GM12878 (cell line): ENCODE data around the gene DBNL. TPM values are rescaled to one million over a fixed set of nuclear protein-coding genes. Genes with fewer than 3 reads are reported as not detected.
"Not testable (repeated sequence)": the region's sequence is repeated elsewhere in the genome, so short reads cannot be mapped to it uniquely, and the experiment has no call there.

ENCODE experiments used
- ATAC-seq: fragments of 200-7000 bp; cut with Tn5 transposase; 3 replicates; pipeline ENCODE4 v1.9.1; 2020; ENCODE audit warnings: mild to moderate bottlenecking, moderate library complexity
- BruUV-seq: library from RNA; stranded (reverse); fragments of 400-500 nt; replicated peaks from 2 replicates; lab custom pipeline; 2021; lab: Mats Ljungman, UMichigan
- CTCF ChIA-PET: fragments of 300-600 bp; sonication (Branson Sonifier 250); formaldehyde crosslinking; extraction: SDS; loops from one replicate; lab custom pipeline; 2021; ENCODE audit warnings: inconsistent platforms; lab: Yijun Ruan, JAX
- POLR2A ChIA-PET: fragments of 350-600 bp; formaldehyde crosslinking; extraction: SDS; loops from one replicate; lab custom pipeline; 2021; ENCODE audit warnings: inconsistent platforms; lab: Charles Lee
- RAD21 ChIA-PET: fragments of 300-600 bp; sonication (Branson Sonifier 250); formaldehyde crosslinking; loops from one replicate; lab custom pipeline; 2023; ENCODE audit warnings: antibody characterized with exemption; ENCODE audit not compliant: unreplicated experiment; lab: Charles Lee
- SMC1A ChIA-PET: fragments of 300-600 bp; sonication (Branson Sonifier 250); formaldehyde crosslinking; loops from one replicate; lab custom pipeline; 2023; ENCODE audit not compliant: unreplicated experiment, uncharacterized antibody; lab: Charles Lee
- DNase-seq: peaks from one replicate; pipeline ENCODE4 v3.0.0-alpha.2; 2011; ENCODE audit warnings: low read depth, low spot score
- FAIRE-seq: peaks from 3 replicates; lab custom pipeline; 2011; peaks lifted over from hg19 to GRCh38; lab: Jason Lieb, UNC
- H2AFZ ChIP-seq: 2 replicates; pipeline ENCODE4 v1.6.0; 2011; ENCODE audit warnings: low read depth, low read length, control low read depth; ENCODE audit not compliant: control insufficient read depth
- H3K27ac ChIP-seq: 2 replicates; pipeline ENCODE4 v1.5.1; 2011; ENCODE audit warnings: control low read depth; ENCODE audit not compliant: control insufficient read depth, insufficient read depth
- H3K27me3 ChIP-seq, 2 experiments: replicated peaks in 1 of 2; 2 replicates each; pipeline versions ENCODE4 v1.6.0 to v1.6.1; 2011; ENCODE audit warnings: low read length in 1 of 2; ENCODE audit not compliant: control insufficient read depth in 2 of 2, insufficient read depth in 2 of 2
- H3K36me3 ChIP-seq, 2 experiments: 2 replicates each; pipeline ENCODE4 v1.5.1; 2011; ENCODE audit warnings: low read length in 1 of 2; ENCODE audit not compliant: control insufficient read depth in 2 of 2, insufficient read depth in 2 of 2
- H3K4me1 ChIP-seq: 2 replicates; pipeline ENCODE4 v1.6.1; 2011; ENCODE audit warnings: mild to moderate bottlenecking, low read length, moderate library complexity, mixed read lengths; ENCODE audit not compliant: control insufficient read depth, insufficient read depth
- H3K4me2 ChIP-seq: 2 replicates; pipeline ENCODE4 v1.6.0; 2011; ENCODE audit warnings: control low read depth; ENCODE audit not compliant: control insufficient read depth, insufficient read depth
- H3K4me3 ChIP-seq: fragments of 200-600 bp; sonication (generic); 2 replicates; pipeline ENCODE4 v1.5.1; 2016
- H3K79me2 ChIP-seq: 2 replicates; pipeline ENCODE4 v1.6.0; 2011; ENCODE audit warnings: low read length; ENCODE audit not compliant: control insufficient read depth, insufficient read depth
- H3K9ac ChIP-seq: 2 replicates; pipeline ENCODE4 v1.8.0; 2011; ENCODE audit warnings: low read length, control low read depth, mixed read lengths; ENCODE audit not compliant: control insufficient read depth, insufficient read depth
- H3K9me3 ChIP-seq: replicated peaks from 3 replicates; pipeline ENCODE4 v1.5.1; 2011; ENCODE audit warnings: mild to moderate bottlenecking, low read length; ENCODE audit not compliant: control insufficient read depth, insufficient read depth
- H4K20me1 ChIP-seq: 2 replicates; pipeline ENCODE4 v1.6.0; 2011; ENCODE audit not compliant: control insufficient read depth, insufficient read depth
- FOXK2 ChIP-seq: fragments of 450-650 bp; IDR thresholded peaks from 2 replicates; pipeline ENCODE4 v1.6.1; 2017; ENCODE audit warnings: mild to moderate bottlenecking, moderate library complexity
- HDGF ChIP-seq: fragments of 450-650 bp; IDR thresholded peaks from 2 replicates; pipeline ENCODE4 v1.6.1; 2016; ENCODE audit warnings: antibody characterized with exemption
- MXI1 ChIP-seq: fragments of 150-350 bp; IDR thresholded peaks from 2 replicates; pipeline ENCODE4 v1.6.1; 2011; ENCODE audit warnings: low read depth, mild to moderate bottlenecking, inconsistent platforms, low read length, improper control_type of control experiment
- NBN ChIP-seq: fragments of 450-650 bp; IDR thresholded peaks from 2 replicates; pipeline ENCODE4 v1.6.1; 2016
- NKRF ChIP-seq: fragments of 450-650 bp; conservative IDR thresholded peaks from 2 replicates; pipeline ENCODE4 v1.6.1; 2017; ENCODE audit warnings: mild to moderate bottlenecking, moderate library complexity
- PKNOX1 ChIP-seq: fragments of 450-650 bp; IDR thresholded peaks from 2 replicates; pipeline ENCODE4 v1.6.1; 2016; ENCODE audit warnings: mild to moderate bottlenecking
- WGBS: methylation state at CpG from one replicate; pipeline ENCODE4 v1.1.6; 2016; ENCODE audit warnings: low lambda C conversion rate; ENCODE audit not compliant: insufficient replicate concordance, insufficient coverage; ENCODE audit errors: missing lambda C conversion rate; 5-methylcytosine and 5-hydroxymethylcytosine counted together
- in situ Hi-C: fragments of 300-500 bp; cut with MboI; formaldehyde crosslinking; loops from 9 replicates; pipeline ENCODE4 v1.14.3; 2018; ENCODE audit warnings: mixed read lengths
- intact Hi-C: fragments of 100-400 bp; cut with micrococcal nuclease; formaldehyde crosslinking; loops from one replicate; pipeline ENCODE4 v1.14.2; 2022; ENCODE audit not compliant: unreplicated experiment
- polyA plus RNA-seq, 11 experiments: library from polyadenylated mRNA; depleted of rRNA in 4 of 11; unstranded in 6 of 11; stranded (reverse) in 5 of 11; fragments of >200 nt; fragmentation: Nextera tagmentation in 4 of 11; fragmentation: Illumina TruSeq in 1 of 11; extraction: Ambion mirVana in 4 of 11; extraction: Trizol in 1 of 11; gene quantifications; 1 replicate in 1 of 11; 2 replicates in 10 of 11; pipeline versions ENCODE4 v1.2.1 to v1.2.3, GENCODE V29; 2011 to 2016; ENCODE audit warnings: inconsistent platforms in 2 of 11, missing spikeins in 2 of 11, low read depth in 1 of 11
- total RNA-seq, 4 experiments: library from RNA; depleted of rRNA in 3 of 4; stranded (reverse); fragments of >200 nt in 3 of 4; fragmentation: Illumina TruSeq in 1 of 4; extraction: Trizol in 1 of 4; gene quantifications; 2 replicates each; pipeline versions ENCODE4 v1.2.1 to v1.2.3, GENCODE V29; 2013 to 2021

Gene DBNL
- total and polyA plus RNA-seq, 10 of the 15 experiments (the other 5 are each of a cell fraction or from before 2014, with no cell fraction given): 4.1 to 179 (median 84.3) TPM

- H2AFZ ChIP-seq, intact Hi-C loops, in situ Hi-C loops, H3K36me3 ChIP-seq, H3K9me3 ChIP-seq, H4K20me1 ChIP-seq, FAIRE-seq, H3K79me2 ChIP-seq, H3K9ac ChIP-seq, H3K4me1 ChIP-seq, H3K27me3 ChIP-seq, BruUV-seq, H3K4me2 ChIP-seq: not testable (repeated sequence)
- ChIA-PET SMC1A (interaction anchor here (0.6 to 0.7 kb wide), 2 partner anchors 60 to 82 kb away, joined by 3 read pairs; no protein-coding TSS in a partner anchor), RAD21 (interaction anchor here (0.7 to 0.9 kb wide), 2 partner anchors 84 to 157 kb away, joined by 3 to 4 read pairs; no protein-coding TSS in a partner anchor), CTCF (interaction anchor here (0.6 kb wide), 1 partner anchor 131 kb away, joined by 3 read pairs; no protein-coding TSS in a partner anchor)
- peak; percentile 41 for DNase-seq
- ATAC-seq: peak; percentile 87
- peak overlapping the region; percentile 20; the same call in 1 of the 2 replicates for H3K4me3 ChIP-seq
- TF ChIP-seq PKNOX1 (peak; percentile 73), HDGF (peak; percentile 99), NKRF (peak; percentile 76; the same call in 1 of the 2 replicates), FOXK2 (peak; percentile 91), NBN (peak; percentile 48; the same call in 1 of the 2 replicates), MXI1 (0 out of 2 replicates have a peak, but pooled peaks have one; percentile 38)
- TF ChIP-seq, all 136 proteins: peak for 6; not testable (repeated sequence) for 130
- H3K27ac ChIP-seq, POLR2A ChIA-PET: not testable (repeated sequence)
- 8% methylated on average over 8 of the region's 26 CpGs for WGBS
Measured at GRCh38 chr7:44038961-44039558, 5.4 kb upstream of the DBNL start.

- SMC1A ChIA-PET, DNase-seq, H3K4me1 ChIP-seq, H4K20me1 ChIP-seq, H2AFZ ChIP-seq, H3K4me3 ChIP-seq, RAD21 ChIA-PET, in situ Hi-C loops, FAIRE-seq, H3K36me3 ChIP-seq, BruUV-seq, H3K9me3 ChIP-seq, POLR2A ChIA-PET, H3K27ac ChIP-seq, H3K79me2 ChIP-seq, H3K27me3 ChIP-seq, intact Hi-C loops, CTCF ChIA-PET: not testable (repeated sequence)
- peak overlapping the region; percentile 48; the same call in 1 of the 2 replicates for H3K4me2 ChIP-seq
- 1% methylated on average over 15 of the region's 40 CpGs for WGBS
- peak; percentile 17 for ATAC-seq
- H3K9ac ChIP-seq: peak overlapping the region; percentile 20; the same call in 1 of the 2 replicates
Measured at GRCh38 chr7:44039800-44040492, 4.6 kb upstream of the DBNL start.
